ENCODE data around the gene CIDEA. TPM values are rescaled to one million over a fixed set of nuclear protein-coding genes. Genes with fewer than 3 reads are reported as not detected.

Gene CIDEA
- total and polyA plus RNA-seq, 2 donors (not counting 1 experiment from before 2014, with no cell fraction given): not detected

DNA sequence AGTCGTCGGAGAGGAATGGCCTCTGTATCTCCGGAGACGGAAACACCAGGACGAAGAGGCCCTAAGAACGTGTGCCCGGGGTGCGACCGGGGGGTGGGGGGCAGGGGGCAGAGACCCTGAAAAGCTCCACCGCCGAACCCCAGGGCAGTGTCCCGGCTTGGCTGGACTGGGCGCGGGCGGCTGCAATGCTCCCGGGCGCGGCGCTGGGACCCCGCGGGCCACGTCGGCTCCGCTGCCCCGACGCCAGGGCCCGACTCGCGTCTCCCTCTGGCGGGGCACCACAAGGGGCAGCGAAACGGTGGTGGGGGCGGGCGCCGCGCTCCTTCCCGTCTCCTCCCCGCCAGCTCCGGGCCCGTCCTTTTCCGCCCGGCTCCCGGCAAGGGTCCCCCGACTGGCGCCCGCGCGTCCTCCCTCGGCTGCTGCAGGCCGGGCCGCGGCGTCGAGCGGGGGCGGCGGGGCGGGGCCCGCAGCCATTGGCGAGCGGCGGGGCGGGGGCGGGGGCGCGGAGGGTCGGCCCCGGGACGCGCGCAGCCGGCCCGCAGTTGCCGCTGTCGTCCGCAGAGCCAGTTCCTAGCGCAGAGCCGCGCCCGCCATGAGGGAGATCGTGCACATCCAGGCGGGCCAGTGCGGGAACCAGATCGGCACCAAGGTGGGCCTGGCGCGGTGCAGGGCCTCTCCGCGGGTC lies 53.7 kb downstream of the CIDEA start, which contains the start of gene TUBB6:
TUBB6 (plus strand) TSS at position 541 of the 685 bp plus-strand sequence; CDS start at position 593, 52 bp downstream.
- Histone ChIP-seq H3K4me2 (replicated peaks; ENCODE audit: low read depth, low read length, poor library complexity, severe bottlenecking) (peak within 1 kb of the TSS; percentile 86), H4K20me1 (ENCODE audit: control insufficient read depth, insufficient read depth, low read length, poor library complexity, severe bottlenecking) (no peaks in the 10 kb centered on the region), H2AFZ (ENCODE audit: insufficient read depth, low read depth, low read length, poor library complexity, severe bottlenecking) (peak within 1 kb of the TSS; percentile 76), H3K27me3 (replicated peaks in 1 of 4; ENCODE audit: control extremely low read depth in 1 of 4, control insufficient read depth in 3 of 4, insufficient read depth in 4 of 4, low read length in 3 of 4) (peaks cover 0 to 22% (median 11%) of the 10 kb centered on the region in 4 experiments), H3K9me3 (ENCODE audit: control extremely low read depth in 1 of 3, control insufficient read depth in 2 of 3, insufficient read depth in 1 of 3, low read length in 2 of 3) (peaks cover 6 to 20% (median 11%) of the 10 kb centered on the region in 3 donors), H3K4me3 (ENCODE audit: control extremely low read depth in 1 of 5, extremely low read depth in 1 of 5, insufficient read depth in 1 of 5, low read depth in 2 of 5, low read length in 4 of 5) (peak within 1 kb of the TSS; percentile 52 to 81 (median 62)), H3K4me1 (ENCODE audit: control insufficient read depth in 2 of 2, insufficient read depth in 2 of 2, low read length in 2 of 2) (peaks cover 15 to 32% of the 10 kb centered on the region in 2 donors), H3K36me3 (replicated peaks in 1 of 2; ENCODE audit: control extremely low read depth in 1 of 2, control insufficient read depth in 1 of 2, extremely low read depth in 1 of 2, insufficient read depth in 2 of 2, low read length in 1 of 2) (peaks cover 3 to 6% of the 10 kb centered on the region in 2 experiments), H3K27ac (ENCODE audit: low read length in 2 of 2) (peak within 1 kb of the TSS; percentile 18 to 51), H3K79me2 (ENCODE audit: control insufficient read depth, insufficient read depth, low read length) (no peaks in the 10 kb centered on the region), H3K9ac (ENCODE audit: low read length) (peak within 1 kb of the TSS; percentile 72)
- DNase-seq: peak; percentile 67
- ChIA-PET POLR2A (interaction anchor here (0.6 kb wide), 1 partner anchor 193 kb away, joined by 3 read pairs; no protein-coding TSS in a partner anchor), CTCF (interaction anchor here (1.1 kb wide), 1 partner anchor 20 kb away, joined by 4 read pairs; no protein-coding TSS in a partner anchor)
- TF ChIP-seq CTCF (IDR thresholded peaks at IDR 0.05) (no peak), EZH2 (IDR thresholded peaks at IDR 0.05; ENCODE audit: borderline replicate concordance, insufficient read depth, low read depth, low read length, poor library complexity, severe bottlenecking) (no peak)
- intact Hi-C loops (cut with micrococcal nuclease): loop anchor here (1.0 to 2.0 kb wide), 2 partner anchors 9 to 69 kb away; partner anchors contain the start of gene AFG3L2
- Mint-ChIP-seq H3K9me3 (ENCODE audit: insufficient read depth) (peaks cover 3% of the 10 kb centered on the region), H3K27ac (peak within 1 kb of the TSS; percentile 87), H3K4me3 (peak within 1 kb of the TSS; percentile 96), H3K4me1 (peaks cover 23% of the 10 kb centered on the region), H3K27me3 (peaks cover 28% of the 10 kb centered on the region)
- 1% methylated on average over 88 of the region's 88 CpGs for WGBS (ENCODE audit: insufficient coverage)
- ATAC-seq (ENCODE audit: low read depth): peak; percentile 74

All from B cell (primary cell).